ENCODE measurements around the gene TDRD9.
"Not testable (repeated sequence)": the region's sequence is repeated elsewhere in the genome, so short reads cannot be mapped to it uniquely, and the experiment has no call there.

The TDRD9 gene

DNA sequence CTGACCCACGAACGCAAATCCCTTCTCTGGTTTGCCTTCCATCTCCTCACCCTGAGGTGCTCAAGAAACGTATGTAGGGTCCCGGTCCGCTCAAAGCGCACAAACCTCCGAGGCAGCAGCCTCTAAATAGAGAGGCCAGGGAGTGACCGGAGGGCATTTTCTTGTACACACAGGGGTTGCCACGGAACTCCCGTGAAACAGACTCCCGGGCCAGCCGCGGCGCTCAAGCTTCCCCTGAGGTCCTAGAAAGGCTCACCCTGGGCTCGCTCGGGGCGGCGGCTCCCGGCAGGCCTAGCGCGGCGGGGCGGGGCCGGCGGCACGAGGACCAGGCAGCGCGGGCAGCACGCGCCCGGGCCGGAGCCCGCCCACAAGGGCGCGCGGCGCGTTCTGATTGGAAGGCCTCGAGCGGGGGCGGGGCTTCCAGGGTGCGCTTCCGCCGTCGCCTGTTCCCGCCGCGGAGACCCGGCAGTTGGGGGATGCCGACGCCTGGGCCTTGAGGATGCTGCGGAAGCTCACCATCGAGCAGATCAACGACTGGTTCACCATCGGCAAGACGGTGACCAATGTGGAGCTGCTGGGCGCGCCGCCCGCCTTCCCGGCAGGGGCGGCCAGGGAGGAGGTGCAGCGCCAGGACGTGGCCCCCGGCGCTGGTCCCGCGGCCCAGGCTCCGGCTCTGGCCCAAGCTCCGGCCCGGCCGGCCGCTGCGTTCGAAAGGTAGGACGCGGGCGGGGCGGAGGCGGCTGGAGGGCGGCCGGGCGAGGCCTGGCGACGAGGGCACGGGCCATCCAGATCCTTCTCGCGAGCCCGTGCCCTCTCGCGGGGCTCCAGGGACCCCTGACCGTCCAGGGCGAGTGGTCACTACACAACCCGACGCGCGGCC lies at the start of gene TDRD9:
Gene TDRD9, plus strand, starts transcription at position 446 of the 880 bp plus-strand sequence. Its CDS starts 54 bp downstream, at position 500.
- FAIRE-seq = no peak

DNA sequence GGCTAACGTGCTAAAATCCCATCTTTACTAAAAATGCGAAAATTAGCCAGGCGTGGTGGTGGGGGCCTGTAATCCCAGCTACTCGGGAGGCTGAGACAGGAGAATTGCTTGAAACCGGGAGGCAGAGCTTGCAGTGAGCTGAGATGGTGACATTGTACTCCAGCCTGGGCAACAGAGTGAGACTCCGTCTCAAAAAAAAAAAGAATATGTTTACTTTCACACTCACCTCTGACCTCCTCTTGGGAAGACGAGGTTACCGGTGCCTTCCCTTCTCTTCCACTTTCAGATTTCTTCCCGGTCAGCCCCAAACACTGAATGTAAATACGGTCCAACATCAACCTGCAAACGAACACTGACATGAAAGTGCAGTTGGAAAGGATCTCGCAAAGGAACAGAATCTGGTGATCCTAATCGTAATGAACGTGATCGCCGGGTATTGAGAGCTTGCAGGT lies 49.1 kb upstream of the TDRD9 start:
- FAIRE-seq = no peak

DNA sequence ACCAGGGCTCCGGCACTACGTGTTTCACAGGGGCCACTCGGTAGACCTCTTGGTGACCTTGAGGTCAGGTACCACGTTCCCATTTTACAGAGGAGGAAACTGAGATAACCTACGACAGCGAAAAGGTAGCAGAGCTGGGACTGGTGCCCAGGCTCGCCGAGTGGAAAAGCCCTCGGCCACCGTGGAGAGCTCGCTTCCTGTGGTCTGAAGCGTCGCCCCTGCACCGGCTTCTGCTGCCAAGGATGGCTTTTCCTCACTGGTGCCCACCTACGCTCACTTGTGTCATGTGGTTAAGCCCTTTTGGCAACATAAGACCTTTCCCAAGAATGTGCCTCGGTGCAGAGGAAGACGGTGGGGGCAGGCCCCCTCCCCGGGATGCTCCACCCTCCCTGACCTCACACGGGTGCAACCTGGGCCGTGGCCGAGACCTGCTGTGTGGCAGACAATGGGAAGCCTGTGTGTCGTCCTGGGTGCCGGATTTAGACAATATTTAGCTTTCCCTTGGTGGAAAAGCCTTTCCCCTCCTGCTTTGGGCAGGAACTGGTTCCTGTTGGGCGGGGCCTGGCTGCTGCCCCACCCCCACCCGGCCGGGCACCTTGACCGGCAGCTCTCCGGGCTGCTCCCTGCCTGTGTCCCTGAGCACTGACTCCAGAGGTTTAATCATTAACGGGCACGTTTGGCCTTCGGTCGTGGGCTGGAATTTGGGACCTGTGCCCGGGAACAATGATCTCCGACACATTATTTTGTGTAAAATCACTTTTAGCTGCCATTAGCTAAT lies 48.5 kb upstream of the TDRD9 start:
- FAIRE-seq = no peak

- FAIRE-seq = no peak
These were observed 47.6 kb upstream of the TDRD9 start for GRCh38 chr14:103880348-103881267.

GRCh38 chr14:103881268-103882201 lies 46.7 kb upstream of the TDRD9 start:
- FAIRE-seq = no peak

DNA sequence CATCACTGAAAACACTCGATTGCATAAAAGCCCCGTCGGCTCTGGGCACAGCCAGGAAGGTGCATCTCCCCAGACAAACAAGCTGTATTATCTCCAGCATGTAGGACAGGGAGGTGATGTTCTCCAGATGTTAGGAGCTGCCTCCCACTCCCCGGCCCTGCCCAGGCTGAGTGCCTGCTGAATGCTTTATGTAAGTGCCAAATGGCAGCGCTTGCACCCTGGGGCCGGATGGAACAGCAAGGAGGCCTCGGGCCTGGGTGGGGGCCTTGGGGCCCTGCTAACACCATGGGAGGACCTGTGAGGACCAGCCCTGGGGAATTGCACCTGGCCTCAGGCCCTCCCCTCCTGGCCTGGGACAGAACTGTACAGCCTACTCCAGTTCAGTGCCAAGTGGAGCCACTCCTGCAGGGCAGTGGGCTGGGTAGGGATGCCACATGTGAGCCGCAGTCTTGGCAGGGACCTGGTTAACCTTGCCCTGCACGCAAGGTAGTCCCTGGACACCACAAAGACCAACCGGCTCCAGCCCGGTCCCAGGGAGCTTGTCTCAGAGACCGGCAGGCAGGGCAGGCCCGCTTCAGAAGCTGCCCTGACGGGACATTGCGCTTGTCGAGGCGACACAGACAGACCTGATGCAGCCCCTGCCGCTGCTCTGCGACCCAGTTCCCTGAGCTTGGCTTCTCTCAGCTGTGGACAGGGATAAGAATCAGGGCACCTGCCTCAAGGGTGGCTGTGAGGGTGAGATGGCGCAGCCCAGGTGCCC lies 45.6 kb upstream of the TDRD9 start:
- no peak for FAIRE-seq

DNA sequence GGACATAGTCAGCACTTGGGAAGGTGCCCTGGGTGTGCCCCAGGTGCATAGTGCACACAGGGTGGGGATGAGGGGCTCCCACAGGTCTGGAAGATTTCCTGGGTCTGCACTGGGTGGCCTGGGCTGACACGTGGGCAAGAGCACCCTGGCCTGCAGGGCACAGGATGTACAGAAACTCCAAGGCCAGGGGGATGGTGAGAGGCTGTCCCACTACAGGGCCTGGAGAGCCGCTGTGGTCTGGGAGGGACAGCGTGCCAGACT lies 45.1 kb upstream of the TDRD9 start:
- FAIRE-seq = no peak

- no peak for FAIRE-seq
These were observed 43.4 kb upstream of the TDRD9 start for GRCh38 chr14:103884854-103885253.

DNA sequence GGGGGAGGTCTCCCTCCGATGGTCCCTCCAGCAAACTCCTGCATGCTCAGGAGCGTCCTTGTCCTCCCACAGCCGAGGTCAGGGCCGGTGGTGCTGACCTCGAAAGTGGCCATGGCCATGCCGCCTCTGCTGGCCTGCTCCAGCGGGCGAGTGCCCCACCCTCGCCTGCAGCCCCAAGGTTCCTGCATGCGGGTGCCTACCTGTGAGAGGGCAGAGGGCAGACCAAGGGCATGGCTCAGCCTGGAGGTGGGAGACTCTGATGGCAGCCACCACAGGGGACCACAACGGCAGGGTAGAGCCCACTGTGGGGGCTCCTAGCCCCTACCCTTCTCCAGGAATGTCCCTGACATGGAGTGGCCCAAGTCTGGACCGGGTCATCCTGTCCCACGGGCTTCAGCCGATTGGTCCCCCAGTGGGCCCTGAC lies 42.7 kb upstream of the TDRD9 start:
- no peak for FAIRE-seq

- FAIRE-seq = no peak
These were observed 41.7 kb upstream of the TDRD9 start for GRCh38 chr14:103886304-103887169.

GRCh38 chr14:103887170-103887501 lies 41.1 kb upstream of the TDRD9 start:
- no peak for FAIRE-seq

- FAIRE-seq = no peak
These were observed 40.6 kb upstream of the TDRD9 start for GRCh38 chr14:103887557-103888115.

- not testable (repeated sequence) for FAIRE-seq
These were observed 39.3 kb upstream of the TDRD9 start for GRCh38 chr14:103889002-103889312.

GRCh38 chr14:103889313-103890051 lies 38.8 kb upstream of the TDRD9 start:
- FAIRE-seq = no peak

DNA sequence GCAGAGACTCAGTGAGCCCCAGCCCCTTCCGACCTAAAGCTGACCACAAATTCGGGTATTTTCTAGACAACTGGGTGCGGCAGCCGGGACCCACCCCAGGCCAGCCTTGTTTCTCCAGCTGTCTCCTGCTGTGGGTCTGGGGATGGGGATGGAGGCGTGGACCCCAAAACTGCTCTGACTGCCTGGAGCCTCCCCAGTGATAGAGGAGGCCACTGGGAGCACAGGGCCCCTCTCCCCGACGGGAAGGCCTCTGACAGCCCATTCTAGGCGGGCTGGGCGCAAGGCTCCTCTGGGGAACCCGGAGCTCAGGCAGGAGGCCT lies 38.2 kb upstream of the TDRD9 start:
- FAIRE-seq = no peak

DNA sequence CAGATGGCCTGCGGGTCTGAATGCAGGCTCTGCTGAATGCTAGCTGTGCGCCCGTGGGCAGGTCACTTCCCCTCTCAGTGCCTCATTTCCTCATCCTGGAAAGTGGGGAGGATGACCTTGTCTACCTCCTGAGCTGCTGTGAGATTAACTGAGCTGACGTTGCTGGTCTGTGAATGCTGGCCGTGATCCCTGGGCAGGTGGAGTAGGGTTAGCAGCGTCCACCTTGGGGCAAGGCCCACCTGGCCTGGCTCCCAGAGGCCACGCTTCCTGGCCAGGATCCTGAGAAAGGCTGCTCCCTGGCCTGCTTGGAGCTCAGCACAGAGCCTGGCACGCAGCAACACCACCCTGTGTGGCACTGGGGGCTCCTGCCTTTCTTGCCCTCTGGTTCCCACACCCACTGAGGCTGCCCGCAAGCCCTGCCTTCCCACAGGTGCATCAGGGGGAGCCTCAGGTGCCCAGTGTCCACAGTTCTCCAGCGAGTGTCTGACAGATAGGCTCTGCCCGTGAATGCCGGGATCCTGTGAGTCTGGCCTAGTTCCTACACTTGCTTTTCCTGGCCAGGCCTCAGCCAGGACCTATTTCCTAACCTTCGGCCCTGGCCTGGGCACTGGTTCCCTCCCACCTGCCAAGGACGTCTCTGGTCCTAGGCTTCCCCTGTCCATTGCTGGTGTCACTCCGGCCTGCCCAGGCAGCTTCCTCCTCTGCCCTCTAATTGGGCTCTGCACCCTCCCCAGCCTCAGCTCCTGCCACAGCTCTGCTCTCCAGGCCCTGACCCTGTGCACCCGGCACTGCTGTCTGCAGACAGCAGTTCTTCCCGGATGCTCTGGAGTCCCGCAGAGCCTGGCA lies 37.2 kb upstream of the TDRD9 start:
- FAIRE-seq = no peak

DNA sequence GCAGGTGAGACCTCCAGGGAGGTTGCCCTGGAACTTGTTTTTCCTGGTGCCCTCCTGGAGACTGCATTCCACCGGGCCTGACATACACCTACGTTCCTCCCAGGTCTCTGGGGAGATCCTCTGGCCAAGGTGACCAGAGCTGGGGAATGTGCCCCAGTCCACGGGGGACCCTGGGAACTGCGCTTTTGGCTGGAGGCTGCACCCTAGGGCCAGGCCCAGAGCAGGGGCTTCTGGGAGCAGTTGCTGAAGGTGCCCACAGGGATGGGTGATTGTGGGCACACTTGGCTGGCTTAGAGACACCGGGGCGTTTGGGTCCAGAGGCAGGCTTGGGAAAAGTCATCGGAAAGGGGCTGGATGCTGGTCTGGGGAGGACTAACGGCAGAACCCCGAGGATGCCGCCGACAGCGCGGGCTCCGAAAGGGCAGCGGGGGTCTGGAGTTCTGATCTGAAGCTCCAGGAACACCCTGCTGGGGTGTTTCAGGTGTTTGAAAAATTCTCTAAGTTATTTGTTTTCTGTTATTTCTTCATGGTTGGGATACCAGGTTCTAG lies 36.5 kb upstream of the TDRD9 start:
- no peak for FAIRE-seq

GRCh38 chr14:103892247-103892646 lies 36.0 kb upstream of the TDRD9 start:
- FAIRE-seq = no peak

All from islet of Langerhans (tissue), 1 donor.